ENCODE results near the gene USP13. TPM values are rescaled to one million over a fixed set of nuclear protein-coding genes. Genes with fewer than 3 reads are reported as not detected.

Gene USP13
- total and polyA plus RNA-seq, 4 donors = 4.3 to 25.2 (median 10.4) TPM

GRCh38 chr3:179604321-179605078, 48.3 kb upstream of the USP13 start, which contains the start of the genes MRPL47 and NDUFB5:
Gene MRPL47 (minus strand): TSS chr3:179604638. CDS start chr3:179604624, 14 bp downstream.
Gene NDUFB5 (plus strand): TSS chr3:179604794. CDS start chr3:179604816, 22 bp downstream.
- Histone ChIP-seq H3K4me3 (peak within 1 kb of the TSS; percentile 80), H3K27me3 (ENCODE audit: control insufficient read depth in 3 of 3, insufficient read depth in 3 of 3, low read length in 2 of 3) (no peaks in the 10 kb centered on the region), H3K9ac (ENCODE audit: insufficient read depth in 1 of 2, low read length in 2 of 2) (peak within 1 kb of the TSS; percentile 96 to 98), H3K9me3 (ENCODE audit: control insufficient read depth in 4 of 4, insufficient read depth in 3 of 4, low read length in 3 of 4) (no peaks in the 10 kb centered on the region), H3K4me1 (ENCODE audit: control insufficient read depth in 5 of 5, insufficient read depth in 5 of 5, low read length in 5 of 5) (peaks cover 0 to 10% (median 6%) of the 10 kb centered on the region in 5 donors), H3K36me3 (ENCODE audit: control insufficient read depth in 4 of 4, insufficient read depth in 4 of 4, low read length in 4 of 4) (peaks cover 3 to 22% (median 9%) of the 10 kb centered on the region in 4 donors), H3K27ac (ENCODE audit: low read depth in 1 of 2, low read length in 1 of 2) (peak within 1 kb of the TSS; percentile 92 to 95)
- ATAC-seq (ENCODE audit: insufficient read depth, low FRiP score) (peak; percentile 98), DNase-seq (peak; percentile 97 to 99 (median 99))
- WGBS, 2 donors = 0 to 1% methylated on average over 45 of the region's 45 CpGs
- no peak for TF ChIP-seq CTCF (IDR thresholded peaks at IDR 0.05; ENCODE audit: control extremely low read depth, extremely low read depth)

GRCh38 chr3:179606534-179607085, 46.2 kb upstream of the USP13 start:
- H3K27me3 ChIP-seq (ENCODE audit: control insufficient read depth in 3 of 3, insufficient read depth in 3 of 3, low read length in 2 of 3) = no peaks in the 10 kb centered on the region
- no peaks in the 10 kb centered on the region for H3K9me3 ChIP-seq (ENCODE audit: control insufficient read depth in 4 of 4, insufficient read depth in 3 of 4, low read length in 3 of 4)
- peaks cover 0 to 11% (median 6%) of the 10 kb centered on the region in 5 donors for H3K4me1 ChIP-seq (ENCODE audit: control insufficient read depth in 5 of 5, insufficient read depth in 5 of 5, low read length in 5 of 5)
- no peak overlapping the region for H3K4me3 ChIP-seq
- no peak overlapping the region for H3K27ac ChIP-seq (ENCODE audit: low read depth in 1 of 2, low read length in 1 of 2)
- no peak for ATAC-seq (ENCODE audit: insufficient read depth, low FRiP score)
- H3K36me3 ChIP-seq (ENCODE audit: control insufficient read depth in 4 of 4, insufficient read depth in 4 of 4, low read length in 4 of 4) = peaks cover 0 to 12% (median 6%) of the 10 kb centered on the region in 4 donors
- no peak for TF ChIP-seq CTCF (IDR thresholded peaks at IDR 0.05; ENCODE audit: control extremely low read depth, extremely low read depth)
- WGBS, 2 donors = 94% methylated on average over 4 of the region's 4 CpGs
- no peak overlapping the region for H3K9ac ChIP-seq (ENCODE audit: insufficient read depth in 1 of 2, low read length in 2 of 2)
- no peak for DNase-seq

- H3K9me3 ChIP-seq (ENCODE audit: control insufficient read depth in 4 of 4, insufficient read depth in 3 of 4, low read length in 3 of 4) = no peaks in the 10 kb centered on the region
- H3K27me3 ChIP-seq (ENCODE audit: control insufficient read depth in 3 of 3, insufficient read depth in 3 of 3, low read length in 2 of 3) = no peaks in the 10 kb centered on the region
- DNase-seq (peak in 1 of 3 donors; percentile 3), ATAC-seq (ENCODE audit: insufficient read depth, low FRiP score) (no peak)
- no peak overlapping the region for H3K9ac ChIP-seq (ENCODE audit: insufficient read depth in 1 of 2, low read length in 2 of 2)
- no peak for TF ChIP-seq CTCF (IDR thresholded peaks at IDR 0.05; ENCODE audit: control extremely low read depth, extremely low read depth)
- peaks cover 0 to 8% (median 4%) of the 10 kb centered on the region in 4 donors for H3K36me3 ChIP-seq (ENCODE audit: control insufficient read depth in 4 of 4, insufficient read depth in 4 of 4, low read length in 4 of 4)
- H3K4me1 ChIP-seq (ENCODE audit: control insufficient read depth in 5 of 5, insufficient read depth in 5 of 5, low read length in 5 of 5) = peaks cover 0 to 8% (median 0%) of the 10 kb centered on the region in 5 donors
- H3K27ac ChIP-seq (ENCODE audit: low read depth in 1 of 2, low read length in 1 of 2) = no peak overlapping the region
- 26 to 54% methylated on average over 6 of the region's 6 CpGs for WGBS, 2 donors
- no peak overlapping the region for H3K4me3 ChIP-seq
Observed at GRCh38 chr3:179608931-179609720, 43.7 kb upstream of the USP13 start.
